T-helper 2 cell treated with Interferon-gamma antibody and Interleukin-4, amounts not matched to agents 5 μg/mL and 100 μg/mL, for 36 hours (primary cell): ENCODE data around the gene DOCK10.
A peak's percentile ranks its signal among the peaks of the same experiment; 100 is the strongest.

Experiments
- DNase-seq: peaks from one replicate; pipeline ENCODE4 v3.0.0; 2021; ENCODE audit warnings: low spot score
- H3K27ac Mint-ChIP-seq: one replicate; pipeline ENCODE4 v1.8.0; 2021; ENCODE audit warnings: mild to moderate bottlenecking, mixed read lengths
- H3K27me3 Mint-ChIP-seq: one replicate; pipeline ENCODE4 v1.8.0; 2021; ENCODE audit warnings: low read depth, mixed read lengths
- H3K36me3 Mint-ChIP-seq: one replicate; pipeline ENCODE4 v1.8.0; 2021; ENCODE audit warnings: low read depth, mixed read lengths
- H3K4me1 Mint-ChIP-seq: one replicate; pipeline ENCODE4 v1.8.0; 2021; ENCODE audit warnings: low read depth, mixed read lengths
- H3K4me3 Mint-ChIP-seq: one replicate; pipeline ENCODE4 v1.8.0; 2022; ENCODE audit warnings: mild to moderate bottlenecking, moderate library complexity, mixed read lengths
- H3K9me3 Mint-ChIP-seq: one replicate; pipeline ENCODE4 v1.8.0; 2021; ENCODE audit warnings: mixed read lengths

Gene DOCK10

DNA sequence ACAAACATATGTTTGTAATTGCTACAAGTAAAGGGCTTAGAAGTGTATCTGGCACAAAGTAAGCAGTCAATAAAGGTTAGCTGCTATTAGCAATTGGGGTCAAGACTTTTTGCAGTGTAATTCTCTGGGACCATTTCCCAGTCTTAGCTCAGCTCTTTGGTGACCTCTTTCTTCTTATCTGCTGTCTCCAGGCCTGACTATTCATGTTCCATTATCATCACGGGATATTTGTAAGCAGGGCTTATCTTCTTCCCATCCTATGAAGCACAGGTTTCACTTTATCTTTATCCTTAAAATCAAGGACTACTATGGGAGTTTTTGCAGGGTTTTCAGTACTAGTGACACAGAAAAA is 131.7 kb downstream of the DOCK10 start:
- H3K4me3 Mint-ChIP-seq: no peak overlapping the region
- no peaks in the 10 kb centered on the region for H3K27me3 Mint-ChIP-seq
- peaks cover 41% of the 10 kb centered on the region for H3K4me1 Mint-ChIP-seq
- DNase-seq: no peak
- peaks cover 54% of the 10 kb centered on the region for H3K36me3 Mint-ChIP-seq
- H3K27ac Mint-ChIP-seq: no peak overlapping the region
- H3K9me3 Mint-ChIP-seq: peaks cover 4% of the 10 kb centered on the region

DNA sequence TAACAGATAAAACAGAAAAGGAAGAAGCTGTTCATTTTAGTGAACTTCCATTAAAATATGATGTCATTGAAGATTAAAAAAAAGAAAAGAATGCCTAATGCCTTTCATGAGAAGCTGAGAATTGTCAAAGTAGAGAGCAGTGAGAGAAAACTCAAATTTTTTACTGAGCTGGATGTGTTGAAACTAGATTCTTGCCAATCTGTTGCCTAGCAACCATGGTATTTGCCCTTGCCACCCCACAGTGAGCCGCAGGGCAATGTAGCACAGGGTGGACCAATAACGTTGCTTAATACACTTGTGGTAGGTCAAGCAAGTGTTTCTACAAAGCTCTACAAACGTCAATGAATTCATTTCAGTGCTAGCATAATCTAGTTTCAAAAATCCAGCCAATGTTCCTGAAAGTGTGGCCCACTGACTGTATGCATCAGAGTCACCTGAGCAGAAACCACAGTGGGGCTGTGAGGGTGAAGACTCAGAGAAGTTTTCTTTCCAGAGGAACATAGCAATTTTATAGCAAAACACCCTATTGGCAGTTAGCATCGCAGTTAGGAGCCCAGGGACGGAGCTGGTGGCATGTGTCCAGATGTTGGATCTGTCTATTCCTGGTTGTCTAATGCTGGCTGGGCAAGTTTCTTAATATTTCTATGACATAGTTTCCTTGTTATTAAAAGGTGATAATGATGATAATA is 132.2 kb downstream of the DOCK10 start:
- H3K36me3 Mint-ChIP-seq: peaks cover 51% of the 10 kb centered on the region
- H3K4me3 Mint-ChIP-seq: no peak overlapping the region
- H3K27ac Mint-ChIP-seq: peak overlapping the region; percentile 44
- H3K9me3 Mint-ChIP-seq: peaks cover 4% of the 10 kb centered on the region
- peaks cover 40% of the 10 kb centered on the region for H3K4me1 Mint-ChIP-seq
- no peak for DNase-seq
- H3K27me3 Mint-ChIP-seq: no peaks in the 10 kb centered on the region

DNA sequence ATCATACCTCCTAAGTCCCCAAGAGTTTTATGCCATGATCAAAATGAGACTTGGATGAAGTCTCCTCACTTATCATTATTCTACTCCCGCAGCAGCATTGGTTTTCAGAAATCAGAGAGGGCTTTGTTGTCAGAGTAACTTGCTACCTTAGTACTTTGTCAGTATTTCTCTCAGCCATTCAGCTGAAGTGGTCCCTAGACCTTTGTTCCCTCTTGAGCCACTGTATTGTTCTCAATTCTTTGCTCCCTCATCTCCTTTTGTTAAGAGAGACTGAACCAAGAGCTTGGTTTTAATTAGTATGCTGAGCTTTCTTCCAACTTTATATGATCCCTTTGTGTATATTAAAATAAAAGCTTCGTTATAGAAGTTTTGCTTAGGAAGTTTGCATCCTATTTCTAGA is 133.4 kb downstream of the DOCK10 start:
- Mint-ChIP-seq H3K4me1 (peaks cover 45% of the 10 kb centered on the region), H3K27ac (no peak overlapping the region)

GRCh38 chr2:224904381-224904780 is 137.9 kb downstream of the DOCK10 start:
- H3K9me3 Mint-ChIP-seq: peaks cover 4% of the 10 kb centered on the region

More for the DNA sequence above, 133.4 kb downstream of the DOCK10 start:
- Mint-ChIP-seq H3K36me3 (peaks cover 53% of the 10 kb centered on the region), H3K4me3 (no peak overlapping the region), H3K9me3 (peaks cover 4% of the 10 kb centered on the region), H3K27me3 (no peaks in the 10 kb centered on the region)
- no peak for DNase-seq

GRCh38 chr2:224903621-224904020 is 138.6 kb downstream of the DOCK10 start:
- no peak for DNase-seq
- peaks cover 35% of the 10 kb centered on the region for H3K4me1 Mint-ChIP-seq
- no peak overlapping the region for H3K27ac Mint-ChIP-seq
- no peak overlapping the region for H3K4me3 Mint-ChIP-seq
- H3K27me3 Mint-ChIP-seq: no peaks in the 10 kb centered on the region
- peaks cover 50% of the 10 kb centered on the region for H3K36me3 Mint-ChIP-seq
- H3K9me3 Mint-ChIP-seq: peaks cover 4% of the 10 kb centered on the region

More at GRCh38 chr2:224904381-224904780, 137.9 kb downstream of the DOCK10 start:
- Mint-ChIP-seq H3K27ac (no peak overlapping the region), H3K36me3 (peaks cover 48% of the 10 kb centered on the region), H3K27me3 (no peaks in the 10 kb centered on the region), H3K4me3 (no peak overlapping the region), H3K4me1 (peaks cover 33% of the 10 kb centered on the region)
- DNase-seq: no peak

DNA sequence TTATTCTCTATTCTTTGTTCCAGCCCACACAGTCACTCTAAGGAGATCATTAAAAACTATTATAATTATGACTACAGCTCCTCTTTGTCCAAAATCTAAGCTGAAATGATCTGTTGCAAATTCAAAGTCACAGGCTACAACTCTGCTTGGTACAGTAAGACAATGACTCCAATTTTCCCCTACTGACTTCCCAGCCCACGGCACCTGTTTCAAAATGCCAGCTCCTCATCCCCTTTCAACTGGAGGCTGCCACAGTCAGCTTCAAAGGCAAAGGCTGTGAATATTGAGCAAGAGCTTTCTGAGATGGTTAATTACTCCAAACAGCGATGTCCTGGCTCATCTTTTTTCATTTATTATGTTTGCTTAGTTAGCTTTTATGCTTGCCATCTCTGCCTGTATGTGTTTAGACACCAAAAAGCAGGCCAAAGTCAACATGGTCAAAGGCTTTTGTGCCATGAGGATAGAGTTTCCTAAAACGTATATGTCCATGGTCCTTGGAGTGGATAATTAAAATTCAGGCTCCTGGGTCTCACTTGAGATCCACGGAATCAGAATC is 141.1 kb downstream of the DOCK10 start:
- Mint-ChIP-seq H3K9me3 (no peaks in the 10 kb centered on the region), H3K27ac (peak overlapping the region; percentile 31), H3K36me3 (peaks cover 42% of the 10 kb centered on the region), H3K27me3 (no peaks in the 10 kb centered on the region), H3K4me1 (peaks cover 38% of the 10 kb centered on the region), H3K4me3 (no peak overlapping the region)
- no peak for DNase-seq

DNA sequence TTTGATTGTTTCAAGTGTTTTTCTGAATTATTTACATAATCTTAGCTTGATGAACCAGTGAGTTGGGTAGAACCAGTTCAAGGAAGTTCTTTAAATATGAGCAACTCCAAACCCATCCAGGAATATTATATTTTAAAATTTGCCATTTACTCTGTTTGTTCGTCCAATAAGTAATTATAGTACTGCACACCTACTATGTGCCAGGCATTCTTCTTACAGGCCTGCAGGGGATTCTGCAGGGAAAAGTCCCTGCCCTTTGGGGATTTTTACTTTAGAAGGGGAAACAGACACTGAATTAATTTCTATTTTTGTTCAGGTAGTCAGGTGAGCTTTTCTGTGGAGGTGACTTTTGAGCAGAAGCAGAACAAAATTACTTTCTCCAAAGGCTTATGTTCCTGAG is 146.9 kb downstream of the DOCK10 start:
- H3K4me3 Mint-ChIP-seq: no peak overlapping the region
- peaks cover 62% of the 10 kb centered on the region for H3K36me3 Mint-ChIP-seq
- H3K27ac Mint-ChIP-seq: peak overlapping the region; percentile 82
- DNase-seq: no peak
- H3K4me1 Mint-ChIP-seq: peaks cover 54% of the 10 kb centered on the region
- H3K27me3 Mint-ChIP-seq: no peaks in the 10 kb centered on the region
- no peaks in the 10 kb centered on the region for H3K9me3 Mint-ChIP-seq

DNA sequence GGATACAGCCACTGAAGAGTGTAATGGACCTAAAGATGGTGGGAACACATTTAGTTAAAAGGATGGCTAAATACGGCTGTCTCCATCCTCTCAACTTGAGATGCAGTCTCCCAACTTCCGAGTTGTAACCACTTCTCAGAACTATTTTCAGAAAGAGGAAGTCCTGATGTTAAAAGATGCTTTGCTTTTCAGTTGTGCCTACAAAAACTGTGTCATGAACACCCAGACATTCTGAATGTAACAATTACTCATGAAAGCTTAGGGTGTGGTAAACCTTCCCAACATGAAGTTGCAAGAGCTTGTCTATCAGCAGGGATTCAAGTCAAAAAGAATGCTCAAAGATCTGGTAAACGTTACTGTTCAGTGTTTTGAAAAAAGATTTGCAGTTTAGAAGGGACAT is 147.9 kb downstream of the DOCK10 start:
- DNase-seq: no peak
- Mint-ChIP-seq H3K9me3 (no peaks in the 10 kb centered on the region), H3K4me3 (peak overlapping the region; percentile 65), H3K27me3 (no peaks in the 10 kb centered on the region), H3K4me1 (peaks cover 57% of the 10 kb centered on the region), H3K36me3 (peaks cover 70% of the 10 kb centered on the region), H3K27ac (peak overlapping the region; percentile 82)

GRCh38 chr2:224893848-224894247 is 148.4 kb downstream of the DOCK10 start:
- peaks cover 56% of the 10 kb centered on the region for H3K4me1 Mint-ChIP-seq
- DNase-seq: no peak
- H3K4me3 Mint-ChIP-seq: peak overlapping the region; percentile 65
- peak overlapping the region; percentile 82 for H3K27ac Mint-ChIP-seq
- no peaks in the 10 kb centered on the region for H3K27me3 Mint-ChIP-seq
- H3K36me3 Mint-ChIP-seq: peaks cover 70% of the 10 kb centered on the region
- no peaks in the 10 kb centered on the region for H3K9me3 Mint-ChIP-seq

- Mint-ChIP-seq H3K36me3 (peaks cover 74% of the 10 kb centered on the region), H3K9me3 (no peaks in the 10 kb centered on the region), H3K4me1 (peaks cover 59% of the 10 kb centered on the region), H3K27me3 (no peaks in the 10 kb centered on the region), H3K27ac (peak overlapping the region; percentile 67), H3K4me3 (no peak overlapping the region)
- no peak for DNase-seq
Observed at GRCh38 chr2:224892574-224893204, 149.6 kb downstream of the DOCK10 start.

DNA sequence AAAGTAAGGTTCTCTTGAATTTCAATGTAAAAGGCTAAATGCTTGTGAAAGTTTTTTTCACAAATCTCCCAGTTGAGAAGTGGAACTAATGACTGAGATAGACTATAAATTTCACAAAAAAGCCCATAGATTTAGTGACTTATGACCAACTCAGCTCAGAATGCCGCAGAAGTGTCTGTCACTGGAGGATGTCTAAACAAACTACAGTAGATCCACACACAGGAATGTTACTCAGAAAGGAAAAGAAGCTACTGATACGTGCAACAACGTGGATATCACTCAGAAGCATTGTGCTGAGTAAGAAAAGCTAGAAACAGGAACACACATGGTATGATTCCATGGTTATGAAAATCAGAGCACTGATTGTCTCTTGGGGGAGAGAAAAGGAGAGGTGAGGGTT is 151.9 kb downstream of the DOCK10 start:
- Mint-ChIP-seq H3K36me3 (peaks cover 73% of the 10 kb centered on the region), H3K9me3 (no peaks in the 10 kb centered on the region), H3K4me3 (no peak overlapping the region), H3K4me1 (peaks cover 52% of the 10 kb centered on the region), H3K27ac (no peak overlapping the region), H3K27me3 (no peaks in the 10 kb centered on the region)
- no peak for DNase-seq

DNA sequence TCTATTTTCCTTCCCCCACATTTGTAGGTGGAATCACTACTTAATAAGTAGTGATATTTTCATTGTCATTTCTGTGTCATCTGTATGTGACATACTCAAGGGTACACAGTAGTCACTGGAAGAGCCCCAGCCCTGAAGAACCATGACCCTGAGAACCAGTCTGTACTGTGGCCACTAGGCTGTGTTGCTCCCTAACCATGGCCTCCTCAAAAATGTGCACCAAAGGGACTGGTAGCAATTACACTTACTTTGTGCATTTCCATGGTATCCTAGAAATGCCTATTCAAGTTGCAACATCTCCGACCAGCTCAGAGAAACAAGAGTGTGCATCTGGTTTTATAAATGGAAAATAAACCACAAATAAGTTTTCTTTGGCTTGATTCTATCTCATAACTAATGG is 155.1 kb downstream of the DOCK10 start:
- no peak overlapping the region for H3K4me3 Mint-ChIP-seq
- H3K27ac Mint-ChIP-seq: no peak overlapping the region
- H3K4me1 Mint-ChIP-seq: peaks cover 30% of the 10 kb centered on the region

DNA sequence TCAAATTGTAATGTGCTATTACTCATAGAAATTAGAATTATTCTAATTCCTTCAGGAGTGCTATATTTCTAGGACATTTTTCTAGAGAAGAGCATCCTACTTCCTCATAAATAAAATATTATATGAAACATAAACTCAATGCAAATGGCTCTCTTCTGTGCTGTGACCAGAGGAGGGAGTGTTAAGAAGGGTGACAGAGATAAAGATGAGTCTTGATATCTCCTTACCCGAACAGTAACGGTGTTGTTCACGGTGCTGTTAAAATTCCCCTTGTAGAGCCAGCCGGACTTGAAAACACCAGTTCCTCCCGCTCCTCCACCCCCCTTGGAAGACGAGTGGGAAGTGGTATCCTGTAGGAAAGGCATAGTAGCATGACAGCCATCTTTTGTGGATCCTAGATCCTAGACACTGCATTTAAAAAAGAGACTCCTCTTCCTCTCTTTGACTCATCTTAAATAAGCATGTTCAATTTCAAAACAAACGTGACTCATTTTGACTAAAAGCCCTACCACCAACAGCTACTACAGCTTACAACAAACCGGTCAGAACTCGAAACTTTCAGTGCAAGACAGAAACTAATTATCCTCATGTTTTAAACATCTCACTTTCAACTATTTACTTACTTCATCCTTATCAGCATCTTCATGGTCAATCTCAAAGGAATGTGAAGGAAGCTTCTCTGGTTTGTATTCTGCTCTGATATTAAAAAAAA is 156.3 kb downstream of the DOCK10 start:
- no peak for DNase-seq
- no peaks in the 10 kb centered on the region for H3K9me3 Mint-ChIP-seq
- peaks cover 39% of the 10 kb centered on the region for H3K4me1 Mint-ChIP-seq
- H3K4me3 Mint-ChIP-seq: no peak overlapping the region
- H3K27ac Mint-ChIP-seq: peak overlapping the region; percentile 84
- no peaks in the 10 kb centered on the region for H3K27me3 Mint-ChIP-seq
- H3K36me3 Mint-ChIP-seq: peaks cover 83% of the 10 kb centered on the region

More for the DNA sequence above, 155.1 kb downstream of the DOCK10 start:
- Mint-ChIP-seq H3K36me3 (peaks cover 77% of the 10 kb centered on the region), H3K27me3 (no peaks in the 10 kb centered on the region), H3K9me3 (no peaks in the 10 kb centered on the region)
- no peak for DNase-seq

- Mint-ChIP-seq H3K36me3 (peaks cover 81% of the 10 kb centered on the region), H3K9me3 (no peaks in the 10 kb centered on the region), H3K4me1 (peaks cover 38% of the 10 kb centered on the region), H3K27ac (peak overlapping the region; percentile 38), H3K27me3 (no peaks in the 10 kb centered on the region), H3K4me3 (no peak overlapping the region)
- no peak for DNase-seq
Observed at GRCh38 chr2:224885291-224885690, 157.0 kb downstream of the DOCK10 start.
